H1 (cell line): Measurements from ENCODE around the gene WDR37. TPM values are rescaled to one million over a fixed set of nuclear protein-coding genes. Genes with fewer than 3 reads are reported as not detected.

ENCODE experiments used
- JUN ChIP-seq: IDR thresholded peaks from 2 replicates; pipeline ENCODE4 v1.6.1; 2011; ENCODE audit warnings: low read depth, mild to moderate bottlenecking, improper control_type of control experiment, low read length
- MAFK ChIP-seq: IDR thresholded peaks from 2 replicates; pipeline ENCODE4 v1.6.1; 2012; ENCODE audit warnings: low read depth, mild to moderate bottlenecking, improper control_type of control experiment, low read length
- polyA plus RNA-seq, 7 experiments: library from polyadenylated mRNA; depleted of rRNA in 3 of 7; stranded (reverse) in 5 of 7; unstranded in 2 of 7; fragments of >200 nt in 5 of 7; fragments of 200-250 nt in 2 of 7; gene quantifications; 1 replicate in 5 of 7; 2 replicates in 1 of 7; 4 replicates in 1 of 7; pipeline versions ENCODE4 v1.2.1 to v1.2.3, GENCODE V29; 2011 to 2013; ENCODE audit warnings: missing spikeins in 2 of 7, mixed read lengths in 2 of 7
- total RNA-seq: library from RNA; stranded (reverse); fragmentation: NEBNext Ultra II Directional; extraction: Animal tissue kit (Norgen Biotek cat#: 25700); gene quantifications from 2 replicates; pipeline ENCODE4 v1.2.1, GENCODE V29; 2021

The WDR37 gene
- total and polyA plus RNA-seq, 2 of the 8 experiments (the other 6 are each of a cell fraction or from before 2014, with no cell fraction given): 9.6 to 12.0 TPM

GRCh38 chr10:1127629-1128028 lies 71.4 kb downstream of the WDR37 start (continued):
- TF ChIP-seq JUN: no peak
- no peak for TF ChIP-seq MAFK
- TF ChIP-seq, all 59 proteins: peak for 0
